ENCODE results near the gene ACOXL. TPM values are rescaled to one million over a fixed set of nuclear protein-coding genes. Genes with fewer than 3 reads are reported as not detected.

Gene ACOXL
- total and polyA plus RNA-seq, 10 of the 15 experiments (the other 5 are each of a cell fraction or from before 2014, with no cell fraction given), result 0.05 to 1.3 (median 0.71) TPM

DNA sequence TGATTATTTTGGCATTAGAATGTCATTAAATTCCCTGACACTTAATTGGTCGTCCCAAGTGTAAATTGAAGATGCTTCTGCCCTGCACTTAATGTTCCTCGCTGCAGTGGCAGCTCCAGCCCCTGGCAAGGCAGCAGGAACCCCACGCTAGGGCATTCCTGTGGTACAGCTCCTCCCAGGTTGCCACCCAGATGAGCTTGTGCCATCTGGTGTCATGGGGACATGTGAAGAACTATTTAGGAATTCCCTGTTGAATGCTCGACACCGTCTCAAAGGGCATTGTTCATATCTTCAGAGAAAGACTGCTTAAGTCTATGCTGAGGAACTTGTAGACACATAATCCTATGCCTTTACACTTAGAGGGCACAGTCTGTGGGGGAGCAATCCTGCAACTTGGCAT, 427.3 kb downstream of the ACOXL start:
- RAD21 ChIA-PET (ENCODE audit: unreplicated experiment), result no interaction called here
- H3K9ac ChIP-seq (ENCODE audit: control insufficient read depth, insufficient read depth, low read length), result no peak overlapping the region
- intact Hi-C loops (cut with micrococcal nuclease; ENCODE audit: unreplicated experiment) (no loop called here), in situ Hi-C loops (cut with MboI) (no loop called here)
- TF ChIP-seq KDM1A (IDR thresholded peaks at IDR 0.05; ENCODE audit: borderline replicate concordance) (no peak), STAT1 (conservative IDR thresholded peaks at IDR 0.05) (no peak)
- peaks cover 19% of the 10 kb centered on the region for H3K4me1 ChIP-seq (ENCODE audit: control insufficient read depth, insufficient read depth, low read length)
- H3K79me2 ChIP-seq (ENCODE audit: control insufficient read depth, insufficient read depth, low read length), result no peaks in the 10 kb centered on the region
- no peak overlapping the region for H3K4me3 ChIP-seq
- H2AFZ ChIP-seq (ENCODE audit: control insufficient read depth, low read depth, low read length), result no peak overlapping the region
- no peaks in the 10 kb centered on the region for H3K9me3 ChIP-seq (replicated peaks; ENCODE audit: control insufficient read depth, insufficient read depth, low read length)
- H3K27ac ChIP-seq (ENCODE audit: control insufficient read depth, insufficient read depth), result no peak overlapping the region
- H3K27me3 ChIP-seq (replicated peaks in 1 of 2; ENCODE audit: control insufficient read depth in 2 of 2, insufficient read depth in 2 of 2, low read length in 1 of 2), result no peaks in the 10 kb centered on the region
- FAIRE-seq (no peak), DNase-seq (ENCODE audit: low read depth, low spot score) (no peak), ATAC-seq (no peak)
- BruUV-seq (replicated peaks), result no TSS peak
- H4K20me1 ChIP-seq (ENCODE audit: control insufficient read depth, insufficient read depth), result peaks cover 3% of the 10 kb centered on the region; the same call in 1 of the 2 replicates
- WGBS (ENCODE audit: insufficient coverage, insufficient replicate concordance, low lambda C conversion rate, missing lambda C conversion rate), result 96% methylated on average over 5 of the region's 5 CpGs
- no peak overlapping the region for H3K4me2 ChIP-seq (ENCODE audit: control insufficient read depth, insufficient read depth)
- SMC1A ChIA-PET (ENCODE audit: uncharacterized antibody, unreplicated experiment), result interaction anchor here (1.2 to 4.4 kb wide), 5 partner anchors 9 to 66 kb away, joined by 3 to 44 read pairs (median 5); no protein-coding TSS in a partner anchor
- POLR2A ChIA-PET, result interaction anchor here (0.6 to 3.0 kb wide), 2 partner anchors 9 to 20 kb away, joined by 4 to 21 read pairs; no protein-coding TSS in a partner anchor
- peaks cover 0 to 8% of the 10 kb centered on the region in 2 experiments; a peak in 3 of 4 replicates for H3K36me3 ChIP-seq (ENCODE audit: control insufficient read depth in 2 of 2, insufficient read depth in 2 of 2, low read length in 1 of 2)
- CTCF ChIA-PET, result interaction anchor here (3.1 kb wide), 1 partner anchor 9 kb away, joined by 26 read pairs; no protein-coding TSS in a partner anchor

DNA sequence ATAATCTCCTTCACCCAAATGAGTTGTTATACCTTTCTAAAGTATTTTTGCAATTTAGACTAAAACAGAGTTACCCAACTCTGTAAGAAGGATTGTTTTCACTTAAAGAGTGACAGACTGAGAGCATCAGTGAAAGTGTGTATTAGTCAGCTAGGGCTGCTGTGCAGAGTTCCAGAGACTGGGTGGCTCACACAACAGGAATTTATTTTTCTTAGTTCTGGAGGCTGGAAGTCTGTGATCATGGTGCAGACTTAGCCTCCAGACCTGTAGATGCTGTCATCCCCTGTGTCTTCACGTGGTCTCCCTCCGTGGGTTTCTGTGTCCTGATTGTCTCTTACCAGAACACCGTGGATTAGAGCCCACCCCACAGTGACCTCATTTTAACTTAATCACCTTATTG, 428.4 kb downstream of the ACOXL start:
- in situ Hi-C loops (cut with MboI) (no loop called here), intact Hi-C loops (cut with micrococcal nuclease; ENCODE audit: unreplicated experiment) (no loop called here)
- BruUV-seq (replicated peaks), result no TSS peak
- FAIRE-seq (no peak), DNase-seq (ENCODE audit: low read depth, low spot score) (no peak), ATAC-seq (no peak)
- no peak for TF ChIP-seq RAD21 (IDR thresholded peaks at IDR 0.05; ENCODE audit: insufficient read depth, low read depth, low read length)
- TF ChIP-seq IKZF2 (IDR thresholded peaks at IDR 0.05), result no peak
- TF ChIP-seq, protein P1, sequence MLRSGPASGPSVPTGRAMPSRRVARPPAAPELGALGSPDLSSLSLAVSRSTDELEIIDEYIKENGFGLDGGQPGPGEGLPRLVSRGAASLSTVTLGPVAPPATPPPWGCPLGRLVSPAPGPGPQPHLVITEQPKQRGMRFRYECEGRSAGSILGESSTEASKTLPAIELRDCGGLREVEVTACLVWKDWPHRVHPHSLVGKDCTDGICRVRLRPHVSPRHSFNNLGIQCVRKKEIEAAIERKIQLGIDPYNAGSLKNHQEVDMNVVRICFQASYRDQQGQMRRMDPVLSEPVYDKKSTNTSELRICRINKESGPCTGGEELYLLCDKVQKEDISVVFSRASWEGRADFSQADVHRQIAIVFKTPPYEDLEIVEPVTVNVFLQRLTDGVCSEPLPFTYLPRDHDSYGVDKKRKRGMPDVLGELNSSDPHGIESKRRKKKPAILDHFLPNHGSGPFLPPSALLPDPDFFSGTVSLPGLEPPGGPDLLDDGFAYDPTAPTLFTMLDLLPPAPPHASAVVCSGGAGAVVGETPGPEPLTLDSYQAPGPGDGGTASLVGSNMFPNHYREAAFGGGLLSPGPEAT (IDR thresholded peaks at IDR 0.05; ENCODE audit: low read depth), result no peak
- TF ChIP-seq SUPT20H (IDR thresholded peaks at IDR 0.05; ENCODE audit: borderline replicate concordance, control insufficient read depth, low read depth, low read length), result no peak
- Histone ChIP-seq H3K79me2 (ENCODE audit: control insufficient read depth, insufficient read depth, low read length) (no peaks in the 10 kb centered on the region), H3K4me2 (ENCODE audit: control insufficient read depth, insufficient read depth) (no peak overlapping the region), H3K9ac (ENCODE audit: control insufficient read depth, insufficient read depth, low read length) (no peak overlapping the region), H3K4me1 (ENCODE audit: control insufficient read depth, insufficient read depth, low read length) (peaks cover 19% of the 10 kb centered on the region), H3K27me3 (replicated peaks in 1 of 2; ENCODE audit: control insufficient read depth in 2 of 2, insufficient read depth in 2 of 2, low read length in 1 of 2) (no peaks in the 10 kb centered on the region), H3K4me3 (no peak overlapping the region), H2AFZ (ENCODE audit: control insufficient read depth, low read depth, low read length) (no peak overlapping the region), H3K27ac (ENCODE audit: control insufficient read depth, insufficient read depth) (no peak overlapping the region), H3K9me3 (replicated peaks; ENCODE audit: control insufficient read depth, insufficient read depth, low read length) (no peaks in the 10 kb centered on the region), H3K36me3 (ENCODE audit: control insufficient read depth in 2 of 2, insufficient read depth in 2 of 2, low read length in 1 of 2) (peaks cover 0 to 11% of the 10 kb centered on the region in 2 experiments; a peak in 3 of 4 replicates), H4K20me1 (ENCODE audit: control insufficient read depth, insufficient read depth) (peaks cover 3% of the 10 kb centered on the region; the same call in 1 of the 2 replicates)
- RAD21 ChIA-PET (ENCODE audit: unreplicated experiment), result no interaction called here
- WGBS (ENCODE audit: insufficient coverage, insufficient replicate concordance, low lambda C conversion rate, missing lambda C conversion rate), result 96% methylated on average over 3 of the region's 3 CpGs
- SMC1A ChIA-PET (ENCODE audit: uncharacterized antibody, unreplicated experiment), result no interaction called here
- CTCF ChIA-PET, result no interaction called here
- POLR2A ChIA-PET, result no interaction called here

Measured in GM12878 (cell line).